HG03571 (cell line): ENCODE data around the gene ACKR2.

ENCODE experiments used
- ATAC-seq: cut with Tn5 transposase; IDR thresholded peaks from one replicate; pipeline ENCODE4 v1.9.1; 2021; ENCODE audit not compliant: unreplicated experiment

Gene ACKR2

GRCh38 chr3:42884324-42884723 lies 75.1 kb downstream of the ACKR2 start:
- ATAC-seq: no peak

GRCh38 chr3:42886294-42886822 lies 77.1 kb downstream of the ACKR2 start:
- ATAC-seq: no peak

- ATAC-seq: no peak
Measured at GRCh38 chr3:42887084-42887483, 77.8 kb downstream of the ACKR2 start.

GRCh38 chr3:42891042-42891441 lies 81.8 kb downstream of the ACKR2 start:
- no peak for ATAC-seq

GRCh38 chr3:42892169-42892568 lies 82.9 kb downstream of the ACKR2 start:
- ATAC-seq: no peak

- ATAC-seq: no peak
Measured at GRCh38 chr3:42892807-42893206, 83.6 kb downstream of the ACKR2 start.

GRCh38 chr3:42894698-42895579 lies 85.7 kb downstream of the ACKR2 start:
- no peak for ATAC-seq

- no peak for ATAC-seq
Measured at GRCh38 chr3:42895580-42895868, 86.3 kb downstream of the ACKR2 start.

- ATAC-seq: no peak
Measured at GRCh38 chr3:42898896-42899675, 89.8 kb downstream of the ACKR2 start.

GRCh38 chr3:42900226-42901072 lies 91.2 kb downstream of the ACKR2 start:
- no peak for ATAC-seq

- no peak for ATAC-seq
Measured at GRCh38 chr3:42901073-42901415, 91.8 kb downstream of the ACKR2 start.

GRCh38 chr3:42902257-42902656 lies 93.0 kb downstream of the ACKR2 start:
- ATAC-seq: no peak

GRCh38 chr3:42904076-42904475 lies 94.8 kb downstream of the ACKR2 start:
- ATAC-seq: no peak

- ATAC-seq: no peak
Measured at GRCh38 chr3:42905740-42906069, 96.5 kb downstream of the ACKR2 start.

- ATAC-seq: no peak
Measured at GRCh38 chr3:42906070-42906847, 97.0 kb downstream of the ACKR2 start, which contains the start of gene ZNF662. Gene ZNF662, plus strand, starts transcription at chr3:42906142. Its CDS starts 1,973 bp downstream, at chr3:42908115.

GRCh38 chr3:42906848-42907183 lies 97.6 kb downstream of the ACKR2 start:
- ATAC-seq: no peak

- no peak for ATAC-seq
Measured at GRCh38 chr3:42908675-42909074, 99.4 kb downstream of the ACKR2 start.

GRCh38 chr3:42911551-42911950 lies 102.3 kb downstream of the ACKR2 start:
- no peak for ATAC-seq

GRCh38 chr3:42914771-42915515 lies 105.7 kb downstream of the ACKR2 start:
- no peak for ATAC-seq
